T-cell (primary cell): Measurements from ENCODE around the gene FOXD2. TPM values are rescaled to one million over a fixed set of nuclear protein-coding genes. Genes with fewer than 3 reads are reported as not detected.

ENCODE experiments used
- ATAC-seq, 4 experiments: fragments of 200-7000 bp in 3 of 4; fragments of 150-1000 bp in 1 of 4; cut with Tn5 transposase; replicated peaks in 1 of 4; 1 replicate in 3 of 4; 2 replicates in 1 of 4; pipeline ENCODE4 v1.10.0; 2021; ENCODE audit warnings: moderate library complexity in 3 of 4, mild to moderate bottlenecking in 2 of 4, moderate number of reproducible peaks in 1 of 4
- CTCF ChIA-PET, 2 donors: fragments of 300-600 bp; sonication (Branson Sonifier 250); formaldehyde crosslinking; loops; one replicate each; lab custom pipeline; 2022; ENCODE audit warnings: antibody characterized with exemption in 2 of 2; lab: Charles Lee
- POLR2A ChIA-PET, 2 donors: fragments of 300-600 bp; sonication (Branson Sonifier 250); formaldehyde crosslinking; loops; one replicate each; lab custom pipeline; 2022; ENCODE audit warnings: antibody characterized with exemption in 2 of 2; lab: Charles Lee
- DNase-seq, 35 experiments: peaks; one replicate each; pipeline versions ENCODE4 v3.0.0 to v3.0.0-alpha.2; 2013 to 2023
- H3K27ac ChIP-seq: one replicate; pipeline ENCODE4 v1.5.1; 2013; ENCODE audit warnings: low read length
- H3K27me3 ChIP-seq, 2 experiments: replicated peaks in 1 of 2; 1 replicate in 1 of 2; 2 replicates in 1 of 2; pipeline versions ENCODE4 v1.6.1 to v1.7.0; 2013; ENCODE audit warnings: low read length in 1 of 2, mixed read lengths in 1 of 2; ENCODE audit not compliant: control insufficient read depth in 2 of 2, insufficient read depth in 2 of 2; ENCODE audit errors: extremely low read depth in 1 of 2
- H3K36me3 ChIP-seq, 2 donors: 1 replicate in 1 of 2; 2 replicates in 1 of 2; pipeline versions ENCODE4 v1.6.1 to v1.7.0; 2013; ENCODE audit warnings: low read length in 1 of 2; ENCODE audit not compliant: control insufficient read depth in 2 of 2, insufficient read depth in 1 of 2; ENCODE audit errors: extremely low read depth in 1 of 2
- H3K4me1 ChIP-seq, 2 experiments: 1 replicate in 1 of 2; 2 replicates in 1 of 2; pipeline versions ENCODE4 v1.6.1 to v1.7.0; 2013; ENCODE audit warnings: low read length in 2 of 2, mixed read lengths in 1 of 2; ENCODE audit not compliant: insufficient read depth in 2 of 2, control insufficient read depth in 1 of 2; ENCODE audit errors: extremely low read depth in 1 of 2
- H3K4me3 ChIP-seq, 2 donors: 1 replicate in 1 of 2; 2 replicates in 1 of 2; pipeline versions ENCODE4 v1.5.1 to v1.7.0; 2013; ENCODE audit warnings: mild to moderate bottlenecking in 2 of 2, low read length in 1 of 2, moderate library complexity in 1 of 2; ENCODE audit not compliant: control insufficient read depth in 1 of 2; ENCODE audit errors: extremely low read depth in 1 of 2
- H3K9me3 ChIP-seq: 2 replicates; pipeline ENCODE4 v1.7.0; 2013
- H3K27ac Mint-ChIP-seq, 2 donors: one replicate each; pipeline ENCODE4 v1.8.0; 2020 to 2021; ENCODE audit warnings: mild to moderate bottlenecking in 2 of 2, mixed read lengths in 2 of 2
- H3K27me3 Mint-ChIP-seq, 2 donors: one replicate each; pipeline ENCODE4 v1.8.0; 2021 to 2022; ENCODE audit warnings: mixed read lengths in 2 of 2
- H3K36me3 Mint-ChIP-seq: one replicate; pipeline ENCODE4 v1.8.0; 2021; ENCODE audit warnings: mixed read lengths
- H3K4me1 Mint-ChIP-seq, 3 donors: one replicate each; pipeline ENCODE4 v1.8.0; 2020 to 2022; ENCODE audit warnings: mixed read lengths in 3 of 3, mild to moderate bottlenecking in 1 of 3
- H3K4me3 Mint-ChIP-seq, 3 donors: one replicate each; pipeline ENCODE4 v1.8.0; 2020 to 2022; ENCODE audit warnings: mild to moderate bottlenecking in 3 of 3, mixed read lengths in 3 of 3, moderate library complexity in 3 of 3
- H3K9me3 Mint-ChIP-seq, 3 donors: one replicate each; pipeline ENCODE4 v1.8.0; 2020 to 2022; ENCODE audit warnings: mixed read lengths in 3 of 3
- WGBS: methylation state at CpG from one replicate; pipeline ENCODE4 v1.1.5; 2013; ENCODE audit warnings: missing lambda C conversion rate; ENCODE audit not compliant: insufficient coverage; 5-methylcytosine and 5-hydroxymethylcytosine counted together
- total RNA-seq, 35 experiments: library from RNA in 6 of 35; stranded (reverse) in 6 of 35; fragments of 120-200 nt in 1 of 35; gene quantifications; one replicate each; pipeline versions ENCODE4 v1.2.1 to v1.2.4 and lab custom pipeline; 2013 to 2026

The FOXD2 gene
- total RNA-seq, 5 donors from 2014 or later (not counting 1 experiment from before 2014, with no cell fraction given), result 0.42 to 0.76 (median 0.56) TPM

DNA sequence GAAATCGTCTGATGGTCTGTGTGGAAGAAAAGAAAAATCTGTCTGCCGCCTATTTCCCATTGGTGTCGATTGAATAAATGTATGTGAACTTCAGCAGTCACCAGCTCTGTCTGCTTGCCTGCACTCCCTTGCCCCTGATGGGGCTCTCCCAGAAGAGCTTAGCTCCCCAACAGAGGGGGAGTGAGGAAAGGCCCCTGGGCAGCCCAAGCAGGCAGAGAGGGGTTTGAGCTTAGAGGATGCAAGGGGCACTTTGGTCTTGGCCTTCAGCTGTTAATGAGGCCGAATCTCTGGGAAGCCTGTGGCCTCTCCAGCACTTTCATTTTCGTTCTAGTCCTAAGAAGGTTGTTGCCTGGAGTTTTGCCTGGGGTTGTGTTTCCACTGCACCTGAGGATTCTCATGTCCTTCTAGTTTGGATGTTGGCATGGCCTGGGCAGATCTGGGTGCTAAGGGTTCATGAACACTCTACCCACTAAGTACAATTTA, 2.8 kb downstream of the FOXD2 start:
- Histone ChIP-seq H3K4me1 (peaks cover 2 to 51% of the 10 kb centered on the region in 2 experiments), H3K27me3 (peaks cover 15 to 70% of the 10 kb centered on the region in 2 experiments), H3K27ac (no peak overlapping the region), H3K4me3 (no peak overlapping the region), H3K36me3 (no peaks in the 10 kb centered on the region), H3K9me3 (no peaks in the 10 kb centered on the region)
- ChIA-PET POLR2A (no interaction called here), CTCF (interaction anchor here in 1 of 2 donors (1.1 kb wide), 1 partner anchor 285 kb away, joined by 3 read pairs; no protein-coding TSS in a partner anchor)
- DNase-seq, result no peak
- Mint-ChIP-seq H3K27ac (no peak overlapping the region), H3K36me3 (no peaks in the 10 kb centered on the region), H3K27me3 (peaks cover 1 to 7% of the 10 kb centered on the region in 2 donors), H3K9me3 (no peaks in the 10 kb centered on the region), H3K4me3 (no peak overlapping the region), H3K4me1 (peaks cover 25 to 30% (median 29%) of the 10 kb centered on the region in 3 donors)
- no peak for ATAC-seq
- WGBS, result 31% methylated on average over 2 of the region's 5 CpGs

DNA sequence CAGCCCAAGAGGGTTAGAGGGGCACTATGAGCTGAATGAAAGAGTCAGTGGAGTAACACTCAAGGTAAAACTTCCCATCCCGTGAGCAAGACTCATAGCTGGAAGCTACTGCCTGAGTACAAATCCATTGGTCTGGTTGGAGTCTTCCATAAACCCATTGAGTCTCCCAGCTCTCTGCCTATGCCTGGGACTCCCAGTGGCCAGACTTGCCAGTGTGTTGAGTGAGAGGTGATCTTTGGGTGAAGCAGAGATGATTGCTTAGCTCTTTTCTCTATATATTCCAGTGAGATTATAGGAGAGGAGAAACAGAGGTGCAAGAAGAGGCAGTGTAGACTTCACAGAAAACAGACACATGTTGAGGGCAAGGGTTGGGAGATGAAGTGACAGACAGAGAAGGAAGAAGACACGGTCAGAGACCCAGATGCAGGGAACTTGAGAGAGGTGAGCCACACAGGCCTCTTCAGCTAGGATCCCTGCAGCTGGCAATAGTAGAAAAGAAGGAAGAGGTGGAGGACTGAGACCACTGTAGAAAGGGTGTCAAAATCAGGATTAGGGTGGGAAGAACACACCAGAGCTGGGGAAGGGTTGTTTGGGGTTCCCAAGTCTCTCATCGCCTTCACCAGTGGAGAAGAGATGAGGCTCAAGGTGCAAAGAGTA, 3.7 kb downstream of the FOXD2 start:
- WGBS, result 78% methylated on average over 2 of the region's 3 CpGs
- DNase-seq (no peak), ATAC-seq (no peak)
- H3K4me1 ChIP-seq, result peaks cover 2 to 41% of the 10 kb centered on the region in 2 experiments
- ChIA-PET CTCF (no interaction called here), POLR2A (no interaction called here)
- Mint-ChIP-seq H3K4me3 (no peak overlapping the region), H3K36me3 (no peaks in the 10 kb centered on the region), H3K4me1 (peaks cover 16 to 26% (median 22%) of the 10 kb centered on the region in 3 donors), H3K27me3 (peaks cover 1 to 17% of the 10 kb centered on the region in 2 donors), H3K9me3 (no peaks in the 10 kb centered on the region), H3K27ac (no peak overlapping the region)
- H3K27me3 ChIP-seq, result peaks cover 19 to 76% of the 10 kb centered on the region in 2 experiments
- H3K27ac ChIP-seq, result no peak overlapping the region
- no peak overlapping the region for H3K4me3 ChIP-seq
- H3K9me3 ChIP-seq, result no peaks in the 10 kb centered on the region
- H3K36me3 ChIP-seq, result no peaks in the 10 kb centered on the region

DNA sequence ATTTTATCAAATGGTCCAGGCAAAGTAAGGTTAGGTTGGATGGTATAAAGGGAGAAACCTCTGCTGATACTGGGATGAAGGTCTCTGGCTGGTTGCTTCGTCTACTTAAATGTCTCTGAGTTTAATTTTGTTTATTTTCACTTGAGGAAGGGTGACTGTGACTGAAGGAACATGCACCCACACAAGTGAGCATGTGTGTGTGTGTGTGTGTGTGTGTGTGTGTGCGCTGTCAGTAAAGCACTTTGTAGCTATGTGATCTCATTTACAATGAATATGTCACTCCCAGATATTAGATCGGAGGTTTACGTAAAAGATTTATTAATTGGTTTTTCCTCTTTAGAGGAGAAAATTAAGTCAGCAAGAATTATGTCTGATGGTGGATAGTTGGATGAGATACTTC, 4.4 kb downstream of the FOXD2 start:
- Histone ChIP-seq H3K9me3 (no peaks in the 10 kb centered on the region), H3K27me3 (peaks cover 25 to 80% of the 10 kb centered on the region in 2 experiments), H3K4me3 (no peak overlapping the region), H3K27ac (no peak overlapping the region), H3K36me3 (no peaks in the 10 kb centered on the region), H3K4me1 (peaks cover 2 to 37% of the 10 kb centered on the region in 2 experiments)
- peaks cover 13 to 25% (median 18%) of the 10 kb centered on the region in 3 donors for H3K4me1 Mint-ChIP-seq
- ChIA-PET POLR2A (no interaction called here), CTCF (no interaction called here)
- WGBS, result no CpG with 5 or more reads among the region's 4 CpGs
- H3K27me3 Mint-ChIP-seq, result peaks cover 1 to 23% of the 10 kb centered on the region in 2 donors
- no peak overlapping the region for H3K27ac Mint-ChIP-seq
- H3K36me3 Mint-ChIP-seq, result no peaks in the 10 kb centered on the region
- H3K4me3 Mint-ChIP-seq, result no peak overlapping the region
- DNase-seq, result no peak
- no peaks in the 10 kb centered on the region for H3K9me3 Mint-ChIP-seq
- no peak for ATAC-seq

DNA sequence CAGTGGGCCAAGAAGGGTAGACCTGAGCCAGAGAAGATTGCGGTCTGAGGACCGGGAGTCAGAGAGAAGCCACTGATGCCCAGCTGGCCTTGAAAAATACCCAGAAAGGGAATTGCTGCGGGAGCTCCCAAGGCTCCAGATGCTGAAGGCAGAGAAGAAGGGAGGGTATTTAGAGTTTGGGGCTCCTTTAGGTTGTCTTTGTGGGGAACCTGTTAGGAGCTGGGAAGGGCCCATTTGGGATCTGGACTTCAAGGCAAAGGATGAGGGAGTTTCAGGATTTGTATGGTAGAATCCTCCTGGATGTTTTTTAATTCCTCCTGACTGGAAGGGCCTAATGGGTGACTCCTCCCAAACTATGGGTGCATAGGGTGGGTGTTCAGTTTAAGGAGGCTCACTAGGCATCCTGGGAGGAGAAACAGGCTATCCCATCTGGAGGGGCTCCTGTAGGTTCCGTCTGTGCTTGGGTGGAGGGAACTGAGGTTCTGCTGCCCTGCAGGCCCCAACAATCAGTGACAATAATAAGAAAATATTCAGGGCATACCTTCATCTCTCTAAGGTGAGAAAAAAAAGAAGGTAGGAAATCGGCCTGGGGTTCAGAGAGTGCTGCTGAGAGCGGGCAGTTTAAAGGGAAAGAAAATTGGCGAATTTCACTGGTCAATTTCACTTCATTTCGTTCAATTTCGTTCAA, 5.1 kb downstream of the FOXD2 start:
- Mint-ChIP-seq H3K4me3 (peak overlapping the region in 1 of 3 donors; percentile 34), H3K27ac (peak overlapping the region in 1 of 2 donors; percentile 28)
- 56% methylated on average over 3 of the region's 9 CpGs for WGBS

DNA sequence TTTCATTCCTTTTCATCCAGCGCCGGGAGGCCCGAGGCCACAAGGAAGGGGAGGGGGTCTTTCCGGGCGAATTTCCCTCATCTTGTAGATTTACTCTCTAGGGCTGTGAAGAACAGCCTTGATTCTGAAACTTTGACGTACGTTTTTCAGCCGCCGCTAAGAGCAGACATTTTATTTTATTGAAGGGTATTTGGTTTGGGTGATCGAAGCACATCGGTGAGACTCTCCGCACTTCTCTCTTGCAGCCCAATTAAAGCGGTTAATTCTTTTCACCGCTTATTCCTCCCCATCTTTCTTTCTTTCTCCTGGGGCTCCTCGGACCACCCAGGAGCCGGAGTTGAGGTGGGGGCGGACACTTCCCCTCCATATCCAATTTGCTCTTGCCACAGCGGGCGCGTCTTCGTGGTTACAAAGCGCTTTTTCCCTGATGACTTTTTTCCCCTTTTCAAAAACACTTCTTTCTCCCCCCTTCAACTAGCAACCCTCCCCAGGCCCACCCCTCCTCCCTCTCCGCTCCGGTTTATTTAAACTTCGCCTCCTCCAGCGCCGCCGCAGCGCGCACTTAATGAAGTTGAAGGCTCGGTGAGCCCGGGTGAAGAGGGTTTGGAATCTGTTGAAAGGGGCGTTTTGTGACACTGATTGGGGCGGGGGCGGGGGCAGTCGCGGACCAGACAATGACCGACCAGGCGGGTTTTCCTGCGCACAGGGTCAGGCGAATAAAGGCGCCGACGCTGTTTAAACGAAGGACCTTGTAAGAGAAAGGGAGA, 5.9 kb downstream of the FOXD2 start:
- WGBS, result 13% methylated on average over 22 of the region's 45 CpGs
- DNase-seq, result no peak
- ChIA-PET POLR2A (no interaction called here), CTCF (no interaction called here)
- Mint-ChIP-seq H3K27me3 (peaks cover 10 to 37% of the 10 kb centered on the region in 2 donors), H3K4me1 (peaks cover 13 to 23% (median 18%) of the 10 kb centered on the region in 3 donors), H3K4me3 (peak overlapping the region in 1 of 3 donors; percentile 69), H3K36me3 (no peaks in the 10 kb centered on the region), H3K9me3 (no peaks in the 10 kb centered on the region), H3K27ac (peak overlapping the region in 1 of 2 donors; percentile 50)
- Histone ChIP-seq H3K27me3 (peaks cover 30 to 89% of the 10 kb centered on the region in 2 experiments), H3K4me3 (no peak overlapping the region), H3K36me3 (no peaks in the 10 kb centered on the region), H3K27ac (no peak overlapping the region), H3K4me1 (peaks cover 2 to 34% of the 10 kb centered on the region in 2 experiments), H3K9me3 (no peaks in the 10 kb centered on the region)
- ATAC-seq, result no peak

More for the DNA sequence above, 5.1 kb downstream of the FOXD2 start:
- no peak for DNase-seq
- ChIA-PET POLR2A (no interaction called here), CTCF (no interaction called here)
- Histone ChIP-seq H3K27me3 (peaks cover 28 to 84% of the 10 kb centered on the region in 2 experiments), H3K27ac (no peak overlapping the region), H3K4me3 (no peak overlapping the region), H3K9me3 (no peaks in the 10 kb centered on the region), H3K36me3 (no peaks in the 10 kb centered on the region), H3K4me1 (peaks cover 2 to 37% of the 10 kb centered on the region in 2 experiments)
- Mint-ChIP-seq H3K36me3 (no peaks in the 10 kb centered on the region), H3K27me3 (peaks cover 4 to 30% of the 10 kb centered on the region in 2 donors), H3K4me1 (peaks cover 13 to 25% (median 18%) of the 10 kb centered on the region in 3 donors), H3K9me3 (no peaks in the 10 kb centered on the region)
- no peak for ATAC-seq

DNA sequence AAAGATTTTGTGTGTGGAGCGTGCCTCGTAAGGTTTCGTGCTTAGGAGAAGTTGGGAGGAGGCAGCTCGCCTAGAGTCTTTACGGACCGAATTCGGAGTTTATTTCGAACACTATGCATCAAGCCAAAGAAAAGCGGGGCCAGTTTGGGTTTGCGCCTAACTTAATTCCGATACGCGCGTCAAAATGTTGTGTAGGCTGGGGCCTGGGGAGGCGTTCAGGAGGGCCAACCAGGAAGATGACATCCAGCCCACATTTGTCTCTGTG, 6.4 kb downstream of the FOXD2 start:
- Histone ChIP-seq H3K4me1 (peaks cover 2 to 32% of the 10 kb centered on the region in 2 experiments), H3K9me3 (no peaks in the 10 kb centered on the region), H3K4me3 (peak overlapping the region in 1 of 2 donors; percentile 73), H3K27ac (no peak overlapping the region), H3K27me3 (peaks cover 30 to 92% of the 10 kb centered on the region in 2 experiments), H3K36me3 (no peaks in the 10 kb centered on the region)
- Mint-ChIP-seq H3K4me1 (peaks cover 13 to 23% (median 18%) of the 10 kb centered on the region in 3 donors), H3K27me3 (peaks cover 15 to 42% of the 10 kb centered on the region in 2 donors), H3K9me3 (no peaks in the 10 kb centered on the region), H3K4me3 (peak overlapping the region; percentile 57 to 69 (median 64)), H3K27ac (peak overlapping the region in 1 of 2 donors; percentile 50), H3K36me3 (no peaks in the 10 kb centered on the region)
- WGBS, result 14% methylated on average over 15 of the region's 15 CpGs
- POLR2A ChIA-PET, result no interaction called here
- ATAC-seq (peak in 1 of 4 experiments; percentile 13), DNase-seq (no peak)
- CTCF ChIA-PET, result no interaction called here
